ENCODE data around the gene CPAMD8. TPM values are rescaled to one million over a fixed set of nuclear protein-coding genes. Genes with fewer than 3 reads are reported as not detected.
"Not testable (repeated sequence)": the region's sequence is repeated elsewhere in the genome, so short reads cannot be mapped to it uniquely, and the experiment has no call there.

Gene CPAMD8
- total and polyA plus RNA-seq, 2 experiments from 2014 or later = 7.9 to 17.6 TPM

GRCh38 chr19:17021328-17021727, 5.3 kb downstream of the CPAMD8 start:
- Histone ChIP-seq H3K36me3 (replicated peaks; ENCODE audit: insufficient read depth, low read depth) (no peaks in the 10 kb centered on the region), H3K9me3 (ENCODE audit: low read depth) (no peaks in the 10 kb centered on the region), H3K27me3 (peaks cover 7% of the 10 kb centered on the region), H3K4me3 (no peak overlapping the region), H3K79me2 (no peaks in the 10 kb centered on the region), H2AFZ (no peak overlapping the region), H3K4me2 (no peak overlapping the region), H3K9me2 (replicated peaks; ENCODE audit: insufficient read depth) (no peaks in the 10 kb centered on the region), H4K20me1 (ENCODE audit: insufficient read depth, poor library complexity, severe bottlenecking) (no peaks in the 10 kb centered on the region), H3K27ac (no peak overlapping the region), H3K4me1 (ENCODE audit: insufficient read depth) (peaks cover 5% of the 10 kb centered on the region)
- TF ChIP-seq EZH2 (IDR thresholded peaks at IDR 0.05; ENCODE audit: borderline replicate concordance) (no peak), CTCF (IDR thresholded peaks at IDR 0.05; ENCODE audit: poor library complexity) (no peak), EZH2phosphoT487 (IDR thresholded peaks at IDR 0.05; ENCODE audit: low read depth, severe bottlenecking, unreplicated experiment) (no peak)
- no peak for DNase-seq (ENCODE audit: low spot score)
- 96% methylated on average over 1 of the region's 1 CpG for WGBS (ENCODE audit: low lambda C conversion rate, missing lambda C conversion rate)

GRCh38 chr19:17020823-17021222, 5.8 kb downstream of the CPAMD8 start:
- Histone ChIP-seq H3K27ac (no peak overlapping the region), H3K9me3 (ENCODE audit: low read depth) (no peaks in the 10 kb centered on the region), H3K4me1 (ENCODE audit: insufficient read depth) (peaks cover 5% of the 10 kb centered on the region), H4K20me1 (ENCODE audit: insufficient read depth, poor library complexity, severe bottlenecking) (no peaks in the 10 kb centered on the region), H3K79me2 (no peaks in the 10 kb centered on the region), H3K4me3 (no peak overlapping the region), H2AFZ (no peak overlapping the region), H3K4me2 (no peak overlapping the region), H3K9me2 (replicated peaks; ENCODE audit: insufficient read depth) (no peaks in the 10 kb centered on the region), H3K27me3 (peaks cover 7% of the 10 kb centered on the region), H3K36me3 (replicated peaks; ENCODE audit: insufficient read depth, low read depth) (no peaks in the 10 kb centered on the region)
- 97% methylated on average over 2 of the region's 2 CpGs for WGBS (ENCODE audit: low lambda C conversion rate, missing lambda C conversion rate)
- DNase-seq (ENCODE audit: low spot score) = no peak
- TF ChIP-seq CTCF (IDR thresholded peaks at IDR 0.05; ENCODE audit: poor library complexity) (no peak), EZH2phosphoT487 (IDR thresholded peaks at IDR 0.05; ENCODE audit: low read depth, severe bottlenecking, unreplicated experiment) (no peak), EZH2 (IDR thresholded peaks at IDR 0.05; ENCODE audit: borderline replicate concordance) (no peak)

GRCh38 chr19:17020385-17020784, 6.2 kb downstream of the CPAMD8 start:
- Histone ChIP-seq H3K4me2 (no peak overlapping the region), H4K20me1 (ENCODE audit: insufficient read depth, poor library complexity, severe bottlenecking) (no peaks in the 10 kb centered on the region), H3K9me2 (replicated peaks; ENCODE audit: insufficient read depth) (no peaks in the 10 kb centered on the region), H3K27me3 (peaks cover 3% of the 10 kb centered on the region), H3K4me3 (no peak overlapping the region), H3K36me3 (replicated peaks; ENCODE audit: insufficient read depth, low read depth) (no peaks in the 10 kb centered on the region), H3K27ac (no peak overlapping the region), H2AFZ (no peak overlapping the region), H3K9me3 (ENCODE audit: low read depth) (no peaks in the 10 kb centered on the region), H3K79me2 (no peaks in the 10 kb centered on the region), H3K4me1 (ENCODE audit: insufficient read depth) (peaks cover under 1% of the 10 kb centered on the region)
- DNase-seq (ENCODE audit: low spot score) = no peak
- no peak for TF ChIP-seq EZH2 (IDR thresholded peaks at IDR 0.05; ENCODE audit: borderline replicate concordance)
- no peak for TF ChIP-seq CTCF (IDR thresholded peaks at IDR 0.05; ENCODE audit: poor library complexity)
- no peak for TF ChIP-seq EZH2phosphoT487 (IDR thresholded peaks at IDR 0.05; ENCODE audit: low read depth, severe bottlenecking, unreplicated experiment)

- H3K9me2 ChIP-seq (replicated peaks; ENCODE audit: insufficient read depth); H3K79me2 ChIP-seq; H4K20me1 ChIP-seq (ENCODE audit: insufficient read depth, poor library complexity, severe bottlenecking); H2AFZ ChIP-seq; H3K27me3 ChIP-seq; H3K4me2 ChIP-seq; H3K36me3 ChIP-seq (replicated peaks; ENCODE audit: insufficient read depth, low read depth); DNase-seq (ENCODE audit: low spot score); H3K4me1 ChIP-seq (ENCODE audit: insufficient read depth); H3K9me3 ChIP-seq (ENCODE audit: low read depth); H3K4me3 ChIP-seq; H3K27ac ChIP-seq: not testable (repeated sequence)
- WGBS (ENCODE audit: low lambda C conversion rate, missing lambda C conversion rate) = 67% methylated on average over 9 of the region's 9 CpGs
Measured at GRCh38 chr19:17014212-17014861, 12.3 kb downstream of the CPAMD8 start.
